K562 (cell line): ENCODE measurements around the gene CALHM3. TPM values are rescaled to one million over a fixed set of nuclear protein-coding genes. Genes with fewer than 3 reads are reported as not detected.
A peak's percentile ranks its signal among the peaks of the same experiment; 100 is the strongest.

Experiments used
- BRCA1 ChIP-seq, 2 experiments: fragments of 450-650 bp in 1 of 2; sonication (generic) in 1 of 2; formaldehyde crosslinking in 1 of 2; IDR thresholded peaks; 2 replicates each; pipeline versions ENCODE4 v1.5.0 to v1.6.1; 2017 to 2020; ENCODE audit warnings: mild to moderate bottlenecking in 1 of 2, missing genetic modification reagents in 1 of 2
- CLOCK ChIP-seq: fragments of 250-450 bp; sonication (Bioruptor Pico); IDR thresholded peaks from 2 replicates; pipeline ENCODE4 v1.4.0; 2020; ENCODE audit warnings: mild to moderate bottlenecking, moderate library complexity, borderline replicate concordance
- CREBBP ChIP-seq: IDR thresholded peaks from one replicate; pipeline ENCODE4 v1.6.1; 2012; ENCODE audit warnings: low read depth, mild to moderate bottlenecking, control low read depth, inconsistent platforms, low read length
- E2F3 ChIP-seq: fragments of 250-450 bp; sonication (Bioruptor Pico); IDR thresholded peaks from 2 replicates; pipeline ENCODE4 v1.4.0; 2020; ENCODE audit warnings: mild to moderate bottlenecking
- FOS ChIP-seq: IDR thresholded peaks from 3 replicates; pipeline ENCODE4 v1.6.1; 2011; ENCODE audit not compliant: insufficient read length; ENCODE audit errors: extremely low read depth
- GTF2E2 ChIP-seq: fragments of 200-800 bp; sonication (Bioruptor generic); IDR thresholded peaks from 2 replicates; pipeline ENCODE4 v1.6.1; 2016; ENCODE audit warnings: missing genetic modification characterization, missing compliant biosample characterization
- LCOR ChIP-seq: sonication (generic); formaldehyde crosslinking; IDR thresholded peaks from 2 replicates; pipeline ENCODE4 v1.8.0; 2022; ENCODE audit warnings: mild to moderate bottlenecking, missing genetic modification reagents
- NR0B1 ChIP-seq: fragments of 450-650 bp; IDR thresholded peaks from one replicate; pipeline ENCODE4 v1.6.1; 2018; ENCODE audit warnings: mild to moderate bottlenecking, moderate library complexity; ENCODE audit not compliant: partially characterized antibody
- RBFOX2 ChIP-seq: fragments of 200-400 bp; formaldehyde crosslinking; IDR thresholded peaks from 2 replicates; pipeline ENCODE4 v1.6.1; 2017; ENCODE audit warnings: low read depth, mild to moderate bottlenecking, low read length, moderate library complexity
- SMARCE1 ChIP-seq: fragments of 450-650 bp; IDR thresholded peaks from 2 replicates; pipeline ENCODE4 v1.7.1; 2016; ENCODE audit warnings: mild to moderate bottlenecking
- STAT6 ChIP-seq: sonication (generic); formaldehyde crosslinking; IDR thresholded peaks from 2 replicates; pipeline ENCODE4 v1.8.1; 2023; ENCODE audit warnings: mild to moderate bottlenecking, missing genetic modification reagents
- TEAD1 ChIP-seq, 2 experiments: fragments of 450-650 bp in 1 of 2; sonication (generic) in 1 of 2; formaldehyde crosslinking; IDR thresholded peaks; 2 replicates each; pipeline versions ENCODE4 v1.4.0 to v1.8.0; 2020 to 2022; ENCODE audit warnings: mild to moderate bottlenecking in 2 of 2, missing genetic modification reagents in 1 of 2
- ZBTB43 ChIP-seq: sonication (generic); formaldehyde crosslinking; IDR thresholded peaks from 2 replicates; pipeline ENCODE4 v1.8.0; 2023; ENCODE audit warnings: mild to moderate bottlenecking, missing genetic modification reagents
- ZKSCAN3 ChIP-seq: fragments of 250-450 bp; sonication (Bioruptor Pico); IDR thresholded peaks from 2 replicates; pipeline ENCODE4 v1.4.0; 2020
- polyA plus RNA-seq, 8 experiments: library from polyadenylated mRNA; depleted of rRNA in 4 of 8; stranded (reverse) in 5 of 8; unstranded in 3 of 8; fragments of >200 nt; fragmentation: Nextera tagmentation in 2 of 8; fragmentation: Illumina TruSeq in 1 of 8; extraction: Ambion mirVana in 2 of 8; extraction: Trizol in 1 of 8; gene quantifications; 2 replicates each; pipeline versions ENCODE4 v1.2.1 to v1.2.3, GENCODE V29; 2011 to 2014; ENCODE audit warnings: inconsistent platforms in 1 of 8, missing spikeins in 1 of 8
- total RNA-seq, 7 experiments: library from RNA; depleted of rRNA in 6 of 7; stranded (reverse); fragments of >200 nt in 6 of 7; fragmentation: Illumina TruSeq in 2 of 7; extraction: Trizol in 2 of 7; gene quantifications; 2 replicates each; pipeline versions ENCODE4 v1.2.1 to v1.2.3, GENCODE V29; 2011 to 2021; ENCODE audit warnings: low replicate concordance in 1 of 7

The CALHM3 gene
- total and polyA plus RNA-seq, 9 of the 15 experiments (the other 6 are each of a cell fraction or from before 2014, with no cell fraction given) = not detected

GRCh38 chr10:103504181-103504783 is 25.2 kb upstream of the CALHM3 start (continued):
- no peak for TF ChIP-seq NR0B1
- TF ChIP-seq STAT6 (CRISPR knock-in tag) = no peak
- TF ChIP-seq GTF2E2 (tag) = no peak
- TF ChIP-seq RBFOX2 = no peak
- TF ChIP-seq CREBBP = no peak
- TF ChIP-seq CLOCK (CRISPR knock-in tag) = no peak
- no peak for TF ChIP-seq ZBTB43 (CRISPR knock-in tag)
- no peak for TF ChIP-seq E2F3 (CRISPR knock-in tag)
- peak; percentile 90 for TF ChIP-seq SMARCE1
- TF ChIP-seq LCOR (CRISPR knock-in tag) = no peak
- TF ChIP-seq FOS = peak; percentile 44
- TF ChIP-seq BRCA1 (IDR thresholded peaks at IDR 0.05) = no peak
- no peak for TF ChIP-seq BRCA1 (CRISPR knock-in tag; IDR thresholded peaks at IDR 0.05)
- TF ChIP-seq TEAD1 (CRISPR knock-in tag; IDR thresholded peaks at IDR 0.05) = peak in 1 of 2 experiments; percentile 78; a peak in 2 of 4 replicates
- no peak for TF ChIP-seq ZKSCAN3 (CRISPR knock-in tag)
